ENCODE measurements around the gene NR3C2.

Gene NR3C2

DNA sequence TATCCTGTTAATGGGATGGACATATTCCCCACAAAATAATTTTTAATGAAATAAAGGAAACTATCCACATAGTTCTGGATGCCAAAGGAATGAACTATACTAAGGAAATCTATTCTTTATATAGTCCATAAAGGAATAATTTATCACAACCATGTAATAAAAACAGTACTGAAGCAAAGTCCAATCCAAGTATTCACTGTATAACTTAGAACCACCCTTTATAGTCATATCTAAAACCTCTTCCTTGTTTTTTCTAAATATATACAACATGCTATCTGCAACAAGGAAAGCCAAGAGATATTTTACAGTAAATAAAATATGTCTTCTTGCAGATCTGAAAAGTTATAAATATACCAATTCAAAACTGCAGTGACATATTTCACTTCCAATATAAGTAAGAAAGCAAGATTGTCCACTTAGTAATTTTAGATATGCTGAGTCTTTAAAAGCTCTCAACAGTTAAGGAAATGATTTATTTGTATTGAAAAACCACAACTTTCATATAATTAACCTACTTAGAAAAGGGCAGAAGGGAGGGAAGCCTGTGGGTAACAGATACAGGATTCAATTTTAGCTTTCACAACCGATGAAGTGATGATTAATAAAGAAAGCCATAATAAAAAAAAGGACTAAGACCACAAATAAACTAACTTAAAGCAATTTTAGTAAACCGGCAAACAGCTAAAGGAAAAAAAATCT, 8.0 kb downstream of the NR3C2 start:
- FAIRE-seq, result peak; percentile 88

- peak; percentile 49 for FAIRE-seq
These were observed 10.8 kb downstream of the NR3C2 start for GRCh38 chr4:148431401-148431800.

GRCh38 chr4:148430854-148431253, 11.4 kb downstream of the NR3C2 start:
- FAIRE-seq, result peak; percentile 38

DNA sequence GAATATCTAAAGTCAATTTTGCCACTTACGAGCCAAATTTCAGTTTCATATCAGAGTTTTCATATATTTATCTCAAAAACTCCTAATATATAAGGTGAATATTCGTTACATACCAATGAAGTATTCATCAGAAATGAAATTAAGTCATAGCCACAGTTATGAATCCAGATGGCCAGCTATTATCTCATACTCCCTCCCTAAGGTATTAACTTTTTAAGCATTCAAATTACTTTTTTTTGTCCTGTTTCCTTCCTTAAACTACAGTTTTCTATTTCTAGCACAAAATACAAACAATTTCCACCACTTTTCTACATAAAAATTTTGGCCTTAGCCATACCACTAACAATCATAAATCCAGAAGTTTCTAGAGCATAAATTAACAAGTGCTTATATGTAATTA, 13.0 kb downstream of the NR3C2 start:
- FAIRE-seq, result no peak

GRCh38 chr4:148426643-148427042, 15.6 kb downstream of the NR3C2 start:
- no peak for FAIRE-seq

- peak; percentile 71 for FAIRE-seq
These were observed 16.7 kb downstream of the NR3C2 start for GRCh38 chr4:148425327-148426110.

DNA sequence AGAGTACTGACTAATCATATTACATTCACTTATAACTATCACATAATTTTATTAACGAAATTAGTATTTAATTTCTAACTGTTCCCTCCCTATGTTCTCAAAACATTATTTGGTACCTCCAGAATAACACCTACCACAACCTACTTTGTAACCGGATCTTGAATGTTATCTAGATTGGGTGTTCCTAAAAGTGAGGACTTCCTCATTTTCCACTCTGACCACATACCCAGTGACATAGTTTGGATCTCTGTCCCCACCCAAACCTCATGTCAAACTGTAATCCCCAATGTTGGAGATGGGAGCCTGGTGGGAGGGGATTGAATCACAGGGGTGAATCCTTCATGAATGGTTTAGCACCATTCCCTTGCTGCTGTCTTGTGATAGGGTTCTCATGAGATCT, 21.8 kb downstream of the NR3C2 start:
- FAIRE-seq, result no peak

DNA sequence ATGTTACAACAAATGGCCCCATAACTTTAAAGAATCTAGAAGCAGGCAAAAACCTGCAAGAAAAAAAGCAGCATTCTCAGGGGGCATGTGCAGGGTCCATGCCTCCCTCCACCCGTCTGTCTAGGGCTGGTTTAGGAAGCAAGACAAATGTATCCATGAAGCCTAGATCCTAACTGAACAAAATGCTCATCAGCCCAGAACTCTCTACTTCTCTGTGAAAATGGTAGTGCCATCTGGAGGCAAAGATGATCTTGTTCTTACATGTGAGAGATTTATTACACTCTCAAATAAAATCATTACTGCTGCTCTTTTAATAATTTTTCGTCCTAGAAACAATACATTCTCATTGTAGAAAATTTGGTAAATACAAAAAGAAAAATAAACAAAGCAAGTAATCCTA, 26.7 kb downstream of the NR3C2 start:
- peak; percentile 98 for FAIRE-seq

- no peak for FAIRE-seq
These were observed 29.7 kb downstream of the NR3C2 start for GRCh38 chr4:148412460-148412994.

DNA sequence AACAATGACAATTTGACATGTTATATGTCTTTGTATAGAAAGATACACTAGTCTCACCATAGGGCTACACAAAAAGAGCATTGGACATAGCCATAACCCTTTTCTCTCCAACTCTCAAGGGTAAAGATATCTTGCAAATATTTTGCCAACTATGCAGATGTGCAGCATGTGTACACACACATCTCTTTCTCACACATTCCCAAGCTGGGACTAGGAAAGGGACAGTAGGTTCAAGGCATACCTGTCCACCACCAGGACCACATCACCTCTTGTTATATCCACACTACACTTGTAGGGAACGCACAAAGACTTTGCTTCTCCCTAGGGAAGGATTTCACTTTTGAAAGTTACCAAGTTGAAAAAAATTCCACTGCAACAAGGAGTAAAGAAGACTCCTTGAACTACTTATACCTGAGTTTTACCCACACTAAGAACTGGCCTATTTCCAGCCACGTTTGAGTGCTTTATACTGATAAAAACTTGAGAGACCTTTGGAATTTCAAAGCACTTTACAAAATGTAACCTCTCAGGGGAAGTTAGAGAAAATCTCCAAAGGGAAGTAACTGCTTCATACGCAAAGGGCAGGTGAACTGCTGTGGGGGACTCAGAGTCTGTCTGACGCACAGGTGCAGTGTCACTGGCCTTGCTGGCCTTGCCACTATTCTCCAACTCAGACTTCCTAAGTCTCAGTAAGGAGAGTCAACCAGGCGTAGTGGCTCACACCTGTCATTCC, 36.9 kb downstream of the NR3C2 start:
- FAIRE-seq, result no peak

DNA sequence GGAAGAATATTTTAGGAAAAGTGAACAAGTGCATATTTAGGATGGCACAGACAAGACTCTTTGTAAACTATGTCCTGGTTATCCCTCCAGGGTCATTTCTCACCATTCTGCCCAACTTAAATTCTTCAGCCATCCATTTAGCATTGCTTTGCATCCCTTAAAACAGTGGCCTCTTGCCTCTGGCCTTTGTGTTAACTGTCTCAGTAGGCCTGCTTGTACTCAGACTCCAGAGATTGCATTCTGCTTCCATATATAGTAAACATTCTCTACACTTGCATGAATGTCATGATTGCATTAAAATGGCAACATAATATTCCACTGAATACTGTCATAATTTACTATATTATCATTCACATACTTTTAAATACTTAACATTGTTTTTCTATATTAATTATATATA, 43.2 kb downstream of the NR3C2 start:
- FAIRE-seq, result no peak

DNA sequence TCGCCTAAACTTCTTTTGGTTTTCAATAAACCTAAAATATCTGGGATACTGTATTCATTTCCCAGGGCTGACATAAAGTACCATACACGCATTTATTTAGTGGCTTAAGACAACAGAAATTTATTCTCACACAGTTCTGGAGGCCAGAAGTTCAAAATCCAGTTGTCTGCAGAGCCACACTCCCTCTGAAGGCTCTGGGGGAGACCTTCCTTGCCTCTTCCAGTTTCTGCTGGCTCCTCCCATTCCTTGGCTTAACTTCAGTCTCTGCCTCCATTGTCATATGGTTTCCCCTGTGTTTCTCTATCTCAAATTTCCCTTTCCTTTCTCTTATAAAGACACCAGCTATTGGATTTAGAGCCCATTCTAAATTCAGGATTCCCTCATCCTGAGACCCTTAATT, 44.4 kb downstream of the NR3C2 start:
- no peak for FAIRE-seq

DNA sequence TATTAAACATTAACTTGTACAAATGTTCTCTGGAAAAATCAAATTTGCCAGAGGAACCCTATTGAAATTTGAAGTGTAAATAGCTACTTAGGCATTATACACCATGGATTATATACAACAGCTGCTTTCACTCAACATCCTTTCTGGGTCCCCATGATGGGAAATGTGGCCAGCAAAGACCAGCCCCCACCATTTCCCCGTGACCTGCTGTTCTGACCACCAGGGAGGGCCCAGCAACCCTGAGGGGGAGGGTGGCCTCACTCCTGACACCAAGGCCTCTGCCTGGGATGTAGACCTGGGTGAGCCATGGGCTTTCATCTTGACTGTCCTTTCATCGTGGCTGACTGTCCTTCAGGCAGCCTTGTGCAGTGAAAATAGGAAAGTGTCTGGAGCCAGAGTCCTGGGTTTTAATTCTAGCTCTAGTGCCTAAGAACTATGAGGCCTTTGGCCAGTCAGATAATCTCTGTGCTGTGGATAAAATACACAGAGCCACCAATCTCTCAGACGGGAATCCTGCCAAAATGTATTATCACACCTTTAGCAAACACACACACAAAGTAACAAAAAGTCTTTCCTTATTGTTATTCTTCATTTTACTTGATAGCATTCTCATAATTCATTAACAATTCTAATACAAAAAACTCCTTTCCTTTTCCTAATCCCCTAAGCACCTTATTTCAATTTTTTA, 45.1 kb downstream of the NR3C2 start:
- FAIRE-seq, result no peak

GRCh38 chr4:148395771-148396170, 46.4 kb downstream of the NR3C2 start:
- FAIRE-seq, result no peak

DNA sequence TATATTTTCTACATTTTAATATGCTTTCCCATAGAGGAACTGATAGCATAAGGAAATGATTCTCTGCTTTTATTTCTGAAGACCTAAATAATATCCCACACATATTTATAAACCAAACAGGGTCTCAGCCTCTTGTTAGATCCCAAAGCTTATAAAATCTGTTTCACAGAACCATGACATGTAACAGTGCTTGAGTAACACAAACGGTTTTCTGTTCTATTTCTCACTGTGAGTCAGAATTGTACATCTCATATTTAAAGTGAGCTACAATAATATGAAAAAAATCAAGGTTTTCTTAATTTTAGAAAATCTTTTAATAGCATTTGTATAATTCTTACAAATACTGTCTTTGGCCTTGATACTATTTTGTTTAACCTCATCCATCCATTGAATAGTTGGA, 51.2 kb downstream of the NR3C2 start:
- no peak for FAIRE-seq

DNA sequence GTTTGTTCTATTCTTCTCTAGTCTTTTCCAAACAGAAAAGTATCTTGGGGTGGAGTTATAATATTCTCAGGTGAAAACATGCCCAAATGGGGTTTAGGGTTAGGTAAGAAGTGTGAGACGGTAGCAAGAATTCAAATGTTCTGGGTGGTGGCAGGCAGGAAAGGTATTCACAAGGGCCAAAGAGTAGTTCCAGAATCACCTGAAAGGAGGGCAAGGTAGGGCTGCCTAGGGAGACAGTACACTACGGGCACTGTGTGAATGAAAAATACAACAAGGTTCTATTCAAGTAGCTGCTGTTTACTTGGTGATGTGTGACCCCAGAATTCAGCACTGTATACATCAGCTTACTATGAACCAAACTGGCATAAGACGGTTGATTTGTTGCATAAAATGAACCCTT, 51.9 kb downstream of the NR3C2 start:
- no peak for FAIRE-seq

GRCh38 chr4:148380291-148380690, 61.9 kb downstream of the NR3C2 start:
- no peak for FAIRE-seq

DNA sequence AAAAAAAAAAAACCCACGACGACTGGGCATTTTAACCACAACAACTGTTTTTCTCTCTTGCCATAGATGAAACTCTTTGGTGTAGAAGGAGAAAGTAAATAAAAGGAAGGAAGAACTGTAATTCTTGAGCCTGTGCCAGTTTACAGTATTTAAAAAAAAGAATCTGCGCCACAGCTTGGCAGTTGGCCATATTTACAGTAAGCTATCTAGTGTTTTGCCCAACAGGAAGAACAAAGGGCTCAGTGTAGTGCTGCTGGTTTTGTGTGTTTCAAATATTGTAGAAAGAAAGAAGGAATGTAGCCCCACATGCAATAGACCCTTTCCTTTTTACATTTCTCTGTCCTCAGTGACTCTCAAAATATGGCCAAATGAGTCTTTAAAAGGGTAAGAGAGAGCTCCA, 66.1 kb downstream of the NR3C2 start:
- peak; percentile 97 for FAIRE-seq

- no peak for FAIRE-seq
These were observed 66.6 kb downstream of the NR3C2 start for GRCh38 chr4:148375584-148375983.

DNA sequence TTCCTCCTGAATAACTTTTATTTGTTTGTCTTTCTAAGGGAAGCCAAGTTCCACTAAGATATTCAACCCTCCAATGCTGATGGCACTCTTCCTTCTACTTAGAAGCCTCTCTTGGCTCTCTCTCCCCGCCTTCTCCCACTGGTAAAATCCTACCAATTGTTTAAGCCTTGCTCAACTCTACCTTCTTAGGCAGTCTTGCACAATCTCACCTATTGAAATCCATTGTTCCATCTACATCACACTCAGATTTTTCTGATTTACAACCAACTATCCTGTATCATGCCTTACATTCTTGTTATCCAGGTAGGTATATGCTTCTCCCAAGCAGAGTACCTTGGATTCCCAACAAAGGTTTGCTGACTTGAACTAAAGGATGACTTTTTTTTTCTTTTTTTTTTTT, 69.1 kb downstream of the NR3C2 start:
- FAIRE-seq, result no peak

GRCh38 chr4:148369919-148370318, 72.3 kb downstream of the NR3C2 start:
- FAIRE-seq, result no peak

- no peak for FAIRE-seq
These were observed 74.5 kb downstream of the NR3C2 start for GRCh38 chr4:148367756-148368155.

DNA sequence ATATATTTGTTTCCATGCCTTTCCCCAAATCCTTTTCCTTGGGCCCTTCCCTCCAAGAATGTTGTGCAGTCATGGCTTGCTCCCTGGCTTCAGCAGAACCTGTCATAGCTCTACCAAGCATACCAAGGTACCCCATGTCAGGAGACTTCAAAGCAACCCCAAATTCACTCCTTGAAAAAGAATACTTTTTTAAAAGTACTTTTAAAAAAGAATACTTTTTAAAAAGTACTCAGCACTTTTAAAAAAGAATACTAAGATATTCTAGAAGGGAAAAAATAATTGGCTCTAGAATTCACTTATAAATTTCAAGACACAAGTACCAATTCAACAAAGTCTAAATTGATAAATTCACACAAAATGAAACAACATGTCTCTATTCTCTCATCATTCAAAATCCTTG, 76.0 kb downstream of the NR3C2 start:
- peak; percentile 99 for FAIRE-seq
